Head of caudate nucleus (tissue), 42 donors: ENCODE results near the gene CDH12.
"Not testable (repeated sequence)": the region's sequence is repeated elsewhere in the genome, so short reads cannot be mapped to it uniquely, and the experiment has no call there.

Experiments used
- DNase-seq, 42 donors: peaks; one replicate each; pipeline versions ENCODE4 v3.0.0 to v3.0.0-alpha.2; 2020 to 2021; ENCODE audit warnings: mixed read lengths in 7 of 42
- intact Hi-C: fragments of 100-400 bp; cut with DNase I; formaldehyde crosslinking; loops from one replicate; pipeline ENCODE4 v1.15.0; 2022

Gene CDH12

DNA sequence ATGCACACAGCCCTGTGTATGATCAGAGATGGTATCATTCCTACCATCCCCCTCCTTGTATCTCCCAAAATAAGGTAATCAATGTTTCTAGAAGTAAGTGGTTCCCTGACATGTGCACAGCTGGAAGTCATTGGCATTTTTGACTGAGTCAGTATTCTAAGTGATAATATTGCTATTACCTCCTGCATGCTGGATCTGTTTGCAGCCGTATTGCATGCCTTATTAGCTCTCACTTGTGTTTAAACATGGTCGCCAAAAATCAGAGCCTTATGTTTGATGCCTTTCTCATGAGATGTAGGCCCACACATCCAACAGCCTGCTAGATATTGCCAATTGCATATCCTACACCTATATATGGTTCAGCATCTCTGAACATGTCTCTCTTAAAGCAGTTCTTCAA is 254.3 kb downstream of the CDH12 start:
- intact Hi-C loops: no loop called here
- no peak for DNase-seq

DNA sequence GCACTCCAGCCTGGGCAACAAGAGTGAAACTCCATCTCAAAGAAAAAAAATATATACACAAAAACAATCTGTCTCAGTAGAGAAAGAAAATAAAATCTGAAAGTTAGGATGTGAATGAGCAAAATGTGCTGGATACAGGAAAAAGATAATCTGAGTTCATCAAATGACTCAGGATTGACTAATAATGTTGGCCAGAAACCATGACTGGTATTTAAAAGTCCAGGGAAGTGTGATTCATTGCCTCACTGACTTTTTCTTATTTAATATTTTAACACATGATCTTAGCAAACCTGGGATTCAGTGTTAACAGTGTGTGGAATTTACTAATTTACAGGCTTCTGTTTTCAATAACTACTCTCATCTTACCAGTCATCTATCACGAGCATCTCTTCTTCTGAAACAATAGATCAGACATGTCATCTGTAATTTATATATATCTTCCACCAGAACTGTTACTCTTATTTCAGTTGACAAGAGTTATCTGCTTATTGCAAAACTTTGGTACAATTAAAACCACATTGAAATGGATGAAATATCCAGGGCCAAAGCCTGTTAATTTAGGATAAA is 256.7 kb downstream of the CDH12 start:
- no peak for DNase-seq
- intact Hi-C loops: no loop called here

DNA sequence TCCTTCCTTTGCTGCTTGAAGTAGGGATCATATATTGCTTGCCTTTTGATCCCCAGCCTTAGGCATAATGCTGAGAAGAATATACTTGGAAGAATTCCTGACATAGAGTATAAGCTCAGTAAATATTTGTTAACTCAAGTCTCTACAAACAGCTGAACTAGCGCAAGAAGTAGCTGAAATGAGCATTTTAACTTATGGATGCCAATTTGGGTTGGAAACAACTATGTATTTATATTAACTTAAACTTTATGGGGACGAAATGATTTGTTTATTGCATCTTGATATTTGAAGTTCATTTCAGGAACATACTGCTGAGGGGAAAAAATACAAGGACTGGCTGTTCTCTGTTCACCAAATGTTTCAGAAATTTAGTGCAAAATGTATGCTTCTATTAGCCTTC is 258.7 kb downstream of the CDH12 start:
- no peak for DNase-seq
- intact Hi-C loops: no loop called here

DNA sequence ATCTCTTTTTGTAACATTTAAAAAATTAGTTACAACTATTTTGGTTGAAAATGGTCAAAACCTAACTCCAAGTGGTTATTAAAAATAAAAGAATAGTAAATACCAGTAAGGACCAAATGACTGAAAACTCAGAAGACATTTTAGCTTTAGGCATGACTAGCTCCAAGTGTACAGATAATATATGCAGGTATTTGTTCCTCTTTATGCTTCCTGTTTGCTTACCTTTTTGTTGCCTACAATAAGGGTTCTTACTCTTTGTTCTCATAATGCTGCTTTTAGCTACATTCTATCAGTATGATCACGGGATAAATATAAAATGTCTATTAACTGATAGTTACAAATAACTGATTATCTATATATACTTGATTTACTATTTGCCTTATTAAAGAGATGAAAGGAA is 259.6 kb downstream of the CDH12 start:
- intact Hi-C loops: no loop called here
- no peak for DNase-seq

DNA sequence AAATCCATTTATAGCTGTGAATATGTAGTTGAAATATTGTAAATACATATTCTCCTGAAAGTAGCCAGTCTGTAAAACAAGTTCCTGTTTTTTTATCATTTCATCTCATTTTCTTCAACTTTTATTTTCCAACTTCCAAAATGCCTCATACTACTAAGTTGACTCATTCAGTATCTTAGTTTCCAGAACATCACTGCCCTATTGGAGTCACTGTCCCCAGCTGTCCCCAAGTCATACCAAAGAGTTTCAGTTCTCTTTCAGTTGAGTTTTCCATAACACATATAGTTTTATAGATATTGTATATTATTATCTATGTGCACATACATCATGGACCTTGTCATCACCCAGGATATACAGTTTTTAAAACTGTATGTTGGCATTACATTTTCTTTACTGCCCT is 261.7 kb downstream of the CDH12 start:
- intact Hi-C loops: no loop called here
- DNase-seq: no peak

DNA sequence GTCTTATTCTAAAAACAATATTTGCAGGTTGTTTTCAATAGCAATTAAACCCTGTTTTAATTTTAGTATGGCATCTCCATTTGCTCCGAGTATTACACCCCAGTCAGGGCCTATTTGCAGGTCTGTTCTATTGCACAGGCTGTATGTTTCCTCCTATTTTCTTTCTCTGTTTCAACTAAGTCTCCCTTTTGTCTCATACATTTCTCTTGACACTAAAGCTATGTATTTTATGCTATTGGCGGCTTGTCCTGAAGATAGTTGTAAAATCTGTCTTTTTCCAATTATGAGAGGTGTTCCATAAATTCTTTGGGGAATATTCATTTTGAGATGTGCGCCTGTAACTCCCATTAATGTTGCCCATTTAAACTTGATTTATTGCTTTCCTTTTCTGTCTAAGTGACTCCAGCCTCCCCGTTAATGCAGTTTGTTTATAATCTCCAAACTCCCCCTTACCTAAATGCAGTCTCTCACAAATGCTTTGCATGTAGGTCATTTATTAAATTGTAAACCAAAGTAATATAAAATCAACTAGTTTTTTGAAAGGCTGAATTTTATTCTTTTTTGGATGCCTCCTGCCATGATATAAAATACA is 262.4 kb downstream of the CDH12 start:
- no peak for DNase-seq
- intact Hi-C loops: no loop called here

DNA sequence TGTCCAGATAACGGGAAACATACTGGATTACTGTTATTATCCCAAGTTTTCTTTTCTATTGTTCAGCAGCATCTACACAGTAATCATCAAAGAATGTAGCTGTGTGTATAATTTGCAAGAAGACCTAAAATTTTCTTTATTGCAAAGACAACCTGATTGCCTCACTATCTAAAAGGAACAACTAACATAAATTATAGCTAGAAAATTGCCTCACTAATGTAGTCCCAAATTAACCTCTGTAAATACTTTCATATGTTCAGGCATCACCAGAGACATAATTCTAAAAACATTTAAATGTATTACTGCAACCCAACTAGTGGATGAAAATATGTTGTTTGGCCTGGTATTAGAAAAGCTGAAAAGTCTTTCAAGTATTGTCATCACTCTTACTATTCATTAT is 275.4 kb downstream of the CDH12 start:
- intact Hi-C loops: no loop called here
- no peak for DNase-seq

DNA sequence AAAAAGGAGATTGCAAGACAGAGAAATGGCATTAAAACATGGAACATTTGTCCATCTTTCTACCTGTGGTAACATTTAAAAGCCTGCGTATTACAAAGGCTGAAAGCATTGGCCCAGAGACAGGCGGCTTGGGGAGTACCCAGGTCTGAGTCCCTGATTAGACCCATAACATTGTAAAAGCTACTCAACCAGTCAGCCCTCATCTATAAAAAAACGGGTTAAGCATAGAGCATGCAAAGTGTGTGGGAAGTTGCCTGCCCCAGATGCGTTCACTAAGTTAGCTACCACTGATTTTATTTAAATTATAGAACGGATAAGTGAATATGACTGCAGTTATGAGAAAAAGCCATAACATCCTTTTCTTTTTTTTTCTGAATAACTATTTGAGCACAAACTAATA is 276.1 kb downstream of the CDH12 start:
- intact Hi-C loops: no loop called here
- DNase-seq: peak in 2 of 42 donors; percentile 6 to 10

DNA sequence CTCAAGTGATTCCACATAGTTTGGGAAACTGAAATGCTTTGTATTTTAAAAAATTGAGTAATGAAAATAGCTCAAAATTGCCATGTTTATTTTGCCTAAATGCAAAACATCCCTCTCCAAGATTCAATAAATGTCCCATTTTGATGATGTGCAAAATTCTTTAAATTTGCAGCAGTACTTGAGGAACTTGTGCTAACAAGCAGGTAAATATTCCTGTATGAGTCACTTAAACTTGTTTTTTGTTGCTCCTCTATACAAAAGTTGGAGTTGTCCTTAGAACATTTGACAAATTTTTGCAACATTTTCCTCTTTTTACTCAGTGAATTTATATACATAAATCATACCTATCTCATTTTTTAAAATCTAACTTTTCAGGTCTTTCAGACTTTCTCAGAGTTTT is 280.2 kb downstream of the CDH12 start:
- DNase-seq: no peak
- intact Hi-C loops: loop anchor here (5.0 kb wide), 1 partner anchor 34 kb away; no protein-coding TSS in a partner anchor

DNA sequence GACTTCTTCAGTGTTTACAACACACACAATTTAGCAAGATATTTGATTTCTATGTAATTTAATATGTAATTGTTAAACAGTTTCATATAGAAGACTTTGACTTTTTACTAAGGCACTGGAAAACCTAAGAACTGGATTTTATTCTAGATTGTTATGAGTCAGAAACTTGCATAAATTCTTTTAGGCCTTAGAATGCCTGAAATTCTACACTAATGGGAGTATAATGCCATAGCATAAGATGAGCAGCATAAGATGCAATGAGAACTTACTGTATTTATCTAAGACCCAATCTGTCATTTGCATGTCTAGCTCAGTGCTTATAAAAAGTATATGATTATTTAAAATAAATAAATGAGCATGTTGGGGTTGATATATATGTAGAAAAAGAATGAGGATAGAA is 285.2 kb downstream of the CDH12 start:
- no peak for DNase-seq
- intact Hi-C loops: no loop called here

DNA sequence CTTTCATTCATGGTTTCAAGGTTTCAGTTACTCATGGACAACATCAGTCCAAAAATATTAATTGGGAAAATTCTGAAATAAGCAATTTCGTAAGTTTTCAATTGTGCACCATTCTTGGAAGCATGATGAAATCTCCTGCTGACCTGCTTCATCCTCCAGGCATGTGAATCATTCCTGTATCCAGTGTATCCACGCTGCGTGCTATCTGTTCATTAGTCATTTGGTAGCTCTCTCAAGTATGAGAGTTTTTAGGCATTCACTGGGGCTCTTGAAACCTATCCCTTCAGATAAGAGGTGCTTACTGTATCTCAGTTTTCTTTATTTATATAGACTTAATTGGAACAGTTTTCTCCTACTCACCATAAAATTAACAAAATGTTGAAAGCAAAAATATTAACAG is 293.0 kb downstream of the CDH12 start:
- no peak for DNase-seq
- intact Hi-C loops: no loop called here

DNA sequence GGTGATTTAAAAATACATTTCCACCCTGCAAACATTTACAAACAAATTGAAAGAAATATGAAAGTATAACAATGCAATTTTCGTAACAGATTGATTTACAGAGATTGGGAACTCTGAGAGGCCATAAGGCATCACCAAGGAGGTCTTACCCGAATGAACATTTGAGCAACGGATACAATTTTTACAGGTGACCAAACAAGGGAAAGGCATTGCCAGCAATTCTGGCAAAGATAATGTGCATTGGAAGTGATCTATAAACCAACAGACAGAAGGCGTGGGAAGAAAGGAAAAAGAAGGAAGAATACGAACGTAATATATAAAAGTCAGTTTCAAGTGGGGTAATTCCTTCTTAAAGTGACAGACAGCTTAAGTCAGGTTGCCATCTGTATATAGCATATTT is 295.9 kb downstream of the CDH12 start:
- no peak for DNase-seq
- intact Hi-C loops: no loop called here

DNA sequence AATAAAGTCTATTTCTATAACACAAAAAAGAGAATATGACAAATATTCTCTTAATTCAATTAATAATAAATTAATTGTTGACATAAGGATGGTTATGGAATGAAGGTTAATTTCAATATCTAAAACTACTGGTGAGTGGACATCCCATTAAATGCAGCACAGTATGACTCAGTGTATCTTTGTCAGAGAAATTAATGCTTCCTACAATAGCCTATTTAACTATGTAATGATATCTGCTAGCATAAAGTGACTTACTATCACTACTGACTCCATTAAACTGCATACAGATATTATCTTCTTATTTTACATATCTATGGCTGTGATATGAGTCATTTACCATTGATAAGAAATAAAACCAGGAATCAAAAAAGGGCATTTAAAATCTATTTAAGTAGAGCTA is 298.7 kb downstream of the CDH12 start:
- no peak for DNase-seq
- intact Hi-C loops: no loop called here

DNA sequence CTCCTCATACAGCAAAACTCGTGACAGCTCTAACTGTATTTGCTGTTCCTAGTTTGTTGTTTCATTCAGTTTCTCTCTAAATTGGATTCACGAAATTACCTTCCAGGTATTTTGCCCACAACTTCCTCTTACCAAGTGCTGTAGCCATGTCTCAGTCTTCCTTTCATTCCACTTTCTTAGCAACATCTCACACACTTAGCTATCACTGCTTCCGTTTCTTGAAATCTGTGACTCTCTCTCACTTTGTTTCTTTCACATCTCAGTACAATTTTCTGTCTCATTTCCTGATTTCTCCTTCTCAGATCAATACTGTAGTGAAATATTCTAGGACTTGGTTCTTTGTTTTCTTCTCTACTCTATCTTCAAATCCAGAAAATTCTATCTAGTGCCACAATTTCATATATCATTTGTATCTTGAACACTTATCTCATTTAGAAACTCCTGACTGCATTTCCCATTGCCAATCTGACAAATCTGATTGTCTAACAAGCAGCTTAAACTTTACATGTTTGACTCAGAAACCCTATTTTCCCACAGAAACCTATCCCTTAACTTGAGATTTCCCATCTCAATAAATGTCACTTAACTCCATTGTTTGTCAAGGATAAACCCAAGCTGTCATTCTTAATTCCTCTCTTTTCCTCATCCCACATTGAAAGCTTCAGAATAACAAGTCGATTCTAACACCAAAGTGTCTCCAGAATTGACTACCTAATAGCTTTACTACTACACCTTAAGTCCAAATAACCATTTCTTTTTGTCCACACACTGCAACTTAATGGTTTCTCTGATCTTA is 303.1 kb downstream of the CDH12 start:
- no peak for DNase-seq
- intact Hi-C loops: no loop called here

DNA sequence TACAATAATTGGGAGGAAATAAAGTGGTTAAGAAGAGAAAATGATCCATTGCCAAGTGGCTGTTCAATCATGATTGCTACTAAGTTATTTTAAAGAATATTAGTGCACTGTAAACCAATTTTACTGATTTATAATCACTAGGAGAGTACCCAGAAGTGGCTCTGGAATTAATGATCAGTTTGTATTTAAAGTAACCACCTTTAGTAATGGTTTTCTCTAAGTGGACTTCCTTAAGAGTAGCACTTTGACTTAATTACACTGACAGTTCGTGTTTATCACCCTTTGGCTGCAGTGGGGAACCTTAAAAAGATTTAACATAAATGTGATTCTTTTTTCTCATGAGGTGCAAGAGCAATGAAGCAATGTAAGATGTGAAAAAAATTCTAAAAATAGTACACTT is 310.8 kb downstream of the CDH12 start:
- intact Hi-C loops: no loop called here
- no peak for DNase-seq

DNA sequence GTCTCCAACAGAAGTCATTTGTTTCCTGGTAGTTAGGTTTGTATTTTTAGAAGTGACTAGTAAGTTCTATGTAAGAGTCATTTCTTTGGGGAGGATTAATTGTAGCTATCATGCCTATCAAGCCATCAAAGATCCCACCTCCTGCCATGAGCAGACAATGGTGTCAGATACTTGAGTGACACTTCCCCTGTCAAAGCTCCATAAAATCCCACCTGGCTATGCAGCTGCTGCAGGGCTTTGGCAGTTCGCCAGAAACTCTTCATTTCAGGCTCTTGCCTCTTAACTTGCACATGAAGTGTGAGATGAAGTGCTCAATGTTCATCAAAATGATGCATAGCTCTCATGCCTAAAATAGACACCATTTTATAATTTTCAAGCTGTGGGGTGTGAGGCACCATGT is 312.1 kb downstream of the CDH12 start:
- peak; percentile 24 to 91 (median 65) for DNase-seq
- intact Hi-C loops: no loop called here

DNA sequence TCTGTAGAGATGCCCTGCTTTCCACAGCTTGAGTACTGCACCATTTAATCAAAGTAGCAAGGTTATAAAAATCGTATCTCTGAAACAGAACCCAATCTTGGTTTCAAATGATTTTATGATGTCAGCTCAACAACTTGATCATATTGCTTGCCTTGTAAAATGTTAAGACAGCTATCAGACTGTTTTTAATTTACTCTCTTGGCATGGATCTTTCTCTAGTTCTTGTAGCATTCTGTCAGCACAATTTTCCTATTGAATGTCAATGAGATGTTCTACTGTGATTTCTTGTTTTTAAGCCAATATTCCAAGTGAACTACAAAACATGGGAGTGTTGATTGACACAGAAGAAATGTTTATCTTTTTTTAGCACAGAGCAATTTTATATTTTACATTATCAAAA is 313.4 kb downstream of the CDH12 start:
- intact Hi-C loops: no loop called here
- DNase-seq: no peak

DNA sequence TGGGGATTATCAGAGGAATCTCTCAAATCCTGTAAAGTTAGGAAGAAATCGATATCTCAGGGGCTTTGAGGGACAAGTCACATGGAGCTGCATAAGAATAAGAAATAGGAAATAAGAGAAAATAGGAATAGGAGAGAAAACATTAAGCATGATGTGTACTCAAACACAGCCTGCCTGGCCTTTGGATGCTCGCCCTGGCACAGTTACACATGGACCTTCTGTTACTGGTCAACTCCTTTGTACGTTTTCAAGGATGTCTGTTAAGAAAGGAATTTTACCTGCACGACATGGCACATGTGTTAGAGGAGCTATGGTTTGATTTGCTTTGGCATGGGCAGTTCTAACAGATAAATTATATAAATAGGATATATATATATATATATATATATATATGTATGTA is 321.2 kb downstream of the CDH12 start:
- intact Hi-C loops: no loop called here
- DNase-seq: no peak

DNA sequence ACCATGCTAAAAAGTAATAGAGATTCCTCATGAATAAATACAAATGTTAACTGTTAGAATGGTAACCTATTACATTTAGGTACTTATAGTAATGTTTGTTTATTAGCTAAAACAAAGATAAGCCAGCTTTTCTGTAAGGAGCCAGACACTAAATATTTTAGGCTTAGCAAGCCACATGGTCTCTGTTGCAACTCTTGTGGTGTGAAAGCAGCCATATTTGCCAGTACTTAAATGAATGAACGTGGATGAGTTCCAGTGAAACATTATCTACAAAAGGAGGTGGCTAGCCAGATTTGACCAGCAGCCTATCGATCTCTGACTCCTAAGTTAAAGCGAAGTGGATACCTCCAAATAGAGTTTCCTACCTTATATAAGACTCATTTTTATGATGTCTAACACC is 331.6 kb downstream of the CDH12 start:
- intact Hi-C loops: no loop called here
- DNase-seq: no peak

DNA sequence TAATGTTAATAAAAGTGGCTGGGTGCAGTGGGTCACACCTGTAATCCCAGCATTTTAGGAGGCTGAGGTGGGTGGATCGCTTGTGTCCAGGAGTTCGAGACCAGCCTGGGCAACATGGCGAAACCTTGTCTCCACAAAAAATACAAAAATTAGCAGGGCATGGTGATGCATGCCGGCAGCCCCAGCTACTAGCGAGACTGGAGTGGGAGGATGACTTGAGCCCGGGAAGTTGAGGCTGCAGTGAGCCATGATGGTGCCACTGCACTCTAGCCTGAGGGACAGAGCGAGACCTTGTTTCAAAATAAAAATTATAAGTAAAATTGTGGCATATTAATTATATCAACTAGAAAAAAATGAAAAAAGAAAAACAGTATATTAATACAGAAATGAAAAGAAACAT is 336.6 kb downstream of the CDH12 start:
- intact Hi-C loops: not testable (repeated sequence)

DNA sequence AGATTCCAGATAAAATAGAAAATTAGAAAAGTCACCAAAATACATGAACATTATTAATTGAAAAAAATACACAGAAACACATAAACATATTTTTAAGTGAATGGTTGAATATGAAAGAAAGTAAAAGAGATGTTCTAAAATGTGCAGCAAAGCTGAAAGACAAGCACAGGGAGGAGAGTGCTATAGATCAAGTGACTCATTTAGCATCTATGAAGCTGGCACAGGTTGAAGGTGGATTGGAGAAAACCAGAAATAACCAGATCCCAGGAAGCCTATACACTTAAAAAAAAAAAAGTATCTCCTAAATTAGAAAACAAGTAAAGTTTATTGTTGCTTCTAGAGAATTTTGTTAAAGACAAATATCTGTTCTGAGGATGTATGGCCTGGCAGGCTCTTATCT is 338.9 kb downstream of the CDH12 start:
- DNase-seq: no peak
- intact Hi-C loops: no loop called here

More for the DNA sequence above, 336.6 kb downstream of the CDH12 start:
- not testable (repeated sequence) for DNase-seq
